Activated T-helper 2 cell treated with anti-CD3 and anti-CD28 coated beads, Interferon-gamma antibody, Interleukin-2, Interleukin-4, amounts not matched to agents 10 μg/mL and 5 μg/mL and 100 μg/mL, durations not matched to agents 14 hours and 24 hours and 36 hours (primary cell): ENCODE results near the gene TRPM2. TPM values are rescaled to one million over a fixed set of nuclear protein-coding genes. Genes with fewer than 3 reads are reported as not detected.

Experiments
- DNase-seq: peaks from one replicate; pipeline ENCODE4 v3.0.0; 2021; ENCODE audit warnings: low spot score
- H3K27ac Mint-ChIP-seq: one replicate; pipeline ENCODE4 v1.8.0; 2021; ENCODE audit warnings: mixed read lengths
- H3K27me3 Mint-ChIP-seq: one replicate; pipeline ENCODE4 v1.8.0; 2021; ENCODE audit warnings: low read depth, mixed read lengths
- H3K36me3 Mint-ChIP-seq: one replicate; pipeline ENCODE4 v1.8.0; 2021; ENCODE audit warnings: low read depth, mixed read lengths
- H3K4me1 Mint-ChIP-seq: one replicate; pipeline ENCODE4 v1.8.0; 2021; ENCODE audit warnings: low read depth, mixed read lengths
- H3K4me3 Mint-ChIP-seq: one replicate; pipeline ENCODE4 v1.8.0; 2021; ENCODE audit warnings: low read depth, mild to moderate bottlenecking, moderate library complexity, mixed read lengths
- H3K9me3 Mint-ChIP-seq: one replicate; pipeline ENCODE4 v1.8.0; 2021; ENCODE audit warnings: mixed read lengths
- intact Hi-C: fragments of 100-400 bp; cut with micrococcal nuclease; formaldehyde crosslinking; loops from one replicate; pipeline ENCODE4 v1.15.1; 2023
- total RNA-seq: library from RNA; stranded (reverse); gene quantifications from 2 replicates; pipeline ENCODE4 v1.2.3, GENCODE V29; 2022

Gene TRPM2
- total RNA-seq, 1 donor from 2014 or later = 7.3 TPM

- Mint-ChIP-seq H3K9me3 (no peaks in the 10 kb centered on the region), H3K4me3 (no peak overlapping the region), H3K4me1 (no peaks in the 10 kb centered on the region), H3K27me3 (no peaks in the 10 kb centered on the region), H3K27ac (no peak overlapping the region), H3K36me3 (no peaks in the 10 kb centered on the region)
- intact Hi-C loops = no loop called here
- no peak for DNase-seq
These were observed 85.2 kb downstream of the TRPM2 start for GRCh38 chr21:44438531-44439210.

DNA sequence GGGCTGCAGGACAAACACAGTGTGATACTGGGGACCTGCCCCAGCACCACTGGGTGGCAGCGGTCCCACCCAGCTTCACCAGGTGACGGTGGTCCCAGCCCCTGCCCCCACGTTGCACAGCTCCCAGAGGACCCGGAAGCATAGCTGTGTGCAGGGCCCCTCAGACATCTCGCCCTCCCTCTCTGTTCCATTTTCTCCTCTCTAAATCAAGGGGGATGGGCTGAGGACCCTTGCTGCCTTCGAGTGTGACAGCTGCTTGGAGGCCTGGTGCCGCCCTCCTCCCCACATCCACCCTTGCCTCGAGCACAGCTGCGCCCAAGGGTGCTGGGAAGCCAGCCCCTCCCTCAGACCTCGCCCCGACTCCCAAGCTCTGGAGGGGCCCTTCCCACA lies 85.8 kb downstream of the TRPM2 start:
- no peaks in the 10 kb centered on the region for H3K27me3 Mint-ChIP-seq
- H3K4me3 Mint-ChIP-seq = no peak overlapping the region
- H3K9me3 Mint-ChIP-seq = no peaks in the 10 kb centered on the region
- DNase-seq = no peak
- no peak overlapping the region for H3K27ac Mint-ChIP-seq
- intact Hi-C loops = no loop called here
- H3K36me3 Mint-ChIP-seq = no peaks in the 10 kb centered on the region
- H3K4me1 Mint-ChIP-seq = no peaks in the 10 kb centered on the region

- no peak for DNase-seq
- no peaks in the 10 kb centered on the region for H3K27me3 Mint-ChIP-seq
- no peaks in the 10 kb centered on the region for H3K9me3 Mint-ChIP-seq
- no peaks in the 10 kb centered on the region for H3K36me3 Mint-ChIP-seq
- H3K4me3 Mint-ChIP-seq = no peak overlapping the region
- no peak overlapping the region for H3K27ac Mint-ChIP-seq
- intact Hi-C loops = no loop called here
- H3K4me1 Mint-ChIP-seq = no peaks in the 10 kb centered on the region
These were observed 87.0 kb downstream of the TRPM2 start for GRCh38 chr21:44440241-44441040.

- intact Hi-C loops = no loop called here
- no peak for DNase-seq
- Mint-ChIP-seq H3K36me3 (no peaks in the 10 kb centered on the region), H3K4me3 (no peak overlapping the region), H3K27ac (no peak overlapping the region), H3K4me1 (no peaks in the 10 kb centered on the region), H3K9me3 (no peaks in the 10 kb centered on the region), H3K27me3 (no peaks in the 10 kb centered on the region)
These were observed 87.6 kb downstream of the TRPM2 start for GRCh38 chr21:44441041-44441400.

DNA sequence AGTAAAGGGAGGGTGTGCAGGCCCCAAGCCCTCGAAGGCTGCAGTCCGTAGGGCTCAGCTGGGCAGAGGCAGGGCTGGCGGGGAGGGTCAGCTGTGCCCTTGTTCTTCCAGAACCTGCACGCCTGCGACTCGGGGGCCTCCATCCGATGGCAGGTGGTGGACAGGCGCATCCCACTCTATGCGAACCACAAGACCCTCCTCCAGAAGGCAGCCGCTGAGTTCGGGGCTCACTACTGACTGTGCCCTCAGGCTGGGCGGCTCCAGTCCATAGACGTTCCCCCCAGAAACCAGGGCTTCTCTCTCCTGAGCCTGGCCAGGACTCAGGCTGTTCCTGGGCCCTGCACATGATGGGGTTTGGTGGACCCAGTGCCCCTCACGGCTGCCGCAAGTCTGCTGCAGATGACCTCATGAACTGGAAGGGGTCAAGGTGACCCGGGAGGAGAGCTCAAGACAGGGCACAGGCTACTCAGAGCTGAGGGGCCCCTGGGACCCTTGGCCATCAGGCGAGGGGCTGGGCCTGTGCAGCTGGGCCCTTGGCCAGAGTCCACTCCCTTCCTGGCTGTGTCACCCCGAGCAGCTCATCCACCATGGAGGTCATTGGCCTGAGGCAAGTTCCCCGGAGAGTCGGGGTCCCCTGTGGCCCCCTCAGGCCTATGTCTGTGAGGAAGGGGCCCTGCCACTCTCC lies 88.3 kb downstream of the TRPM2 start:
- no peaks in the 10 kb centered on the region for H3K4me1 Mint-ChIP-seq
- intact Hi-C loops = no loop called here

GRCh38 chr21:44442266-44443125 lies 89.1 kb downstream of the TRPM2 start:
- no peaks in the 10 kb centered on the region for H3K9me3 Mint-ChIP-seq

More for the DNA sequence above, 88.3 kb downstream of the TRPM2 start:
- no peak for DNase-seq
- Mint-ChIP-seq H3K27me3 (no peaks in the 10 kb centered on the region), H3K9me3 (no peaks in the 10 kb centered on the region), H3K27ac (no peak overlapping the region), H3K36me3 (no peaks in the 10 kb centered on the region), H3K4me3 (no peak overlapping the region)

DNA sequence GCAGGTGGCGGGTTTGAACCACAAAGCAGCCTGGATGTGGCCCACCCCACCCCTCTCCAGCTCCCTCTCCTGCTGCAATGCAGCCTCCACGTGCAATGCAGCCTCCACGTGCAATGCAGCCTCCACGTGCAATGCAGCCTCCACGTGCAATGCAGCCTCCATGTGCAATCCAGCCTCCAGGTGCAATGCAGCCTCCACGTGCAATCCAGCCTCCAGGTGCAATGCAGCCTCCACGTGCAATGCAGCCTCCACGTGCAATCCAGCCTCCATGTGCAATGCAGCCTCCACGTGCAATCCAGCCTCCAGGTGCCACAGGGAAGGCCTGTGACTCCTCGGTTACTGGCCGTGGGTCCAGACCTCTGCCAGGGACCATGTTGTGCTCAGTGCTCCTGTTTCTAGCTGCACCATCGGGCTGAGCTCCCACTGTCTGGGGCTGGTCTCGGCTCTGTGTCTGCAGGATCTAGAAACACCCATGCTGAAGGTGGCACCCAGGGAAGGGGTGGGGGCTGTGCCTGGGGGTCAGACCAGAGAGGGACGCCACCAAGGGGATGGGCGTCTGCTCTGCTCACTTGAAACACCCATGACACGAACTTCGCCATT lies 90.0 kb downstream of the TRPM2 start:
- no peaks in the 10 kb centered on the region for H3K9me3 Mint-ChIP-seq
- no peaks in the 10 kb centered on the region for H3K36me3 Mint-ChIP-seq
- H3K27ac Mint-ChIP-seq = no peak overlapping the region

More at GRCh38 chr21:44442266-44443125, 89.1 kb downstream of the TRPM2 start:
- intact Hi-C loops = no loop called here
- Mint-ChIP-seq H3K27me3 (peaks cover 4% of the 10 kb centered on the region), H3K4me3 (no peak overlapping the region), H3K36me3 (no peaks in the 10 kb centered on the region), H3K4me1 (no peaks in the 10 kb centered on the region), H3K27ac (no peak overlapping the region)
- DNase-seq = no peak

GRCh38 chr21:44443891-44444285 lies 90.5 kb downstream of the TRPM2 start:
- no peak for DNase-seq
- H3K4me1 Mint-ChIP-seq = no peaks in the 10 kb centered on the region
- H3K9me3 Mint-ChIP-seq = no peaks in the 10 kb centered on the region
- H3K27ac Mint-ChIP-seq = no peak overlapping the region
- intact Hi-C loops = no loop called here
- H3K36me3 Mint-ChIP-seq = no peaks in the 10 kb centered on the region
- H3K27me3 Mint-ChIP-seq = peaks cover 6% of the 10 kb centered on the region
- H3K4me3 Mint-ChIP-seq = no peak overlapping the region

More for the DNA sequence above, 90.0 kb downstream of the TRPM2 start:
- no peak overlapping the region for H3K4me3 Mint-ChIP-seq
- H3K27me3 Mint-ChIP-seq = peaks cover 4% of the 10 kb centered on the region
- H3K4me1 Mint-ChIP-seq = no peaks in the 10 kb centered on the region
- DNase-seq = no peak
- intact Hi-C loops = no loop called here

DNA sequence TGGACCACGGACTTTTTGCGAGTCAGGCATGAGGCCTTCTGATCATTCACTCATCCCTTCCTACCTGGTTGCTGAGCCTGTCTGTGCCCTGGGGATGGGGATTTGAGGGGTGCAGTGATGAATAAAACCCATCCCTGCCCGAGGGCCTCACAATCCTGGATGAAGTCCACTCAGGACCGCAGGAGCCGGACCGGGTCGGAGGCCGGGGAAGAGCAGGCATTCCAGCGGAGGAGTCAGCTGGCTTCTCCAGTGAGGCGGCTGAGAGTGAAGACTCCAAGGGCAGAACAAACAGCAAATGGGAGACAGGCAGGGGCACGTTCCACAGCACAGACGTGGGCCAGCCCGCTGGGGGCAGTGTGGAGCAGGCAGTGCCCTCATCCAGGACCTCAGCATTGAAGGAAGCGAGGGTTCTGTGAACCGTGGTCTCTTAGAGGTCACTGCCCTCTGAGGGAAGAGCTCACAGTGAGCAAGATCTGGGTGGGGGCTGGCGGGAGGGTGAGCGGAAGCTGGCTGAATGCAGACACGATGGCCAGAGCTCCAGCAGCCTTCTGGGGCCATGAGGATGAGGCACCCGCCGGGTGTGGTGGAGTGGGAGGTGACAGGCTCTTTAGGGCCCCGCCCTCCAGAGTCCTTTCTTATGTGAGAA lies 91.0 kb downstream of the TRPM2 start:
- no peak overlapping the region for H3K27ac Mint-ChIP-seq
- H3K27me3 Mint-ChIP-seq = peaks cover 9% of the 10 kb centered on the region
- no peaks in the 10 kb centered on the region for H3K9me3 Mint-ChIP-seq
- intact Hi-C loops = no loop called here
- H3K36me3 Mint-ChIP-seq = no peaks in the 10 kb centered on the region
- H3K4me1 Mint-ChIP-seq = no peaks in the 10 kb centered on the region
- H3K4me3 Mint-ChIP-seq = no peak overlapping the region
- DNase-seq = no peak

DNA sequence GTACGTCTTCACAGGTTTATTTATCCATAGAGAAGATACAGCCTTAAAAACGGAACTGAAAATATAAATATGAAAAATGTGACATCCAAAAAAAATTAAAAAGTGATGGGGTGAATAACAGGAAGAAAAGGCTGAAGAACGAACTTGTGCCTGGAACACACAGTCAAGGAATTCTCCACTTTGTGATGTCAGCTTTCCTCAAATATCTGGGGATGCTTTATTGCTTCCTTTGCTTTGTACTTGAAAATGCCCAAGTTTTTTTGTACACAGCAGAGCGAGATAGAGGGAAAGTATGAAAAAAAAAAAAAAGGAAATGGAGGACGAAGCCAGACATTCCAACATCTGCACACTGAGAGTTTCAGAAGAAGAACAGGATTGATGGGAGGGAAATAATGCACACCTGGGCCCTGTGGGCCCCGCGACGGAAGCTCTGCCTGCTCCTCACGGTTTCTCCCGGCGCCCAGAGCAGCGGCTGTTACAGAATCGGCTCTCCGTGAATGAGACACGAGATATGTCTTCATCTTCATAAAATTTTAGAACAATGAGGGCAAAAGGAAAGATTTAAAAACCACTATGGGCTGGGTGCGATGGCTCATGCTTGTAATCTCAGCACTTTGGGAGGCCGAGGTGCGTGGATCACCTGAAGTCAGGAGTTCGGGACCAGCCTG lies 91.9 kb downstream of the TRPM2 start:
- no peaks in the 10 kb centered on the region for H3K36me3 Mint-ChIP-seq
- intact Hi-C loops = no loop called here
- no peaks in the 10 kb centered on the region for H3K4me1 Mint-ChIP-seq
- no peak overlapping the region for H3K27ac Mint-ChIP-seq
- H3K9me3 Mint-ChIP-seq = no peaks in the 10 kb centered on the region
- DNase-seq = no peak
- peaks cover 9% of the 10 kb centered on the region for H3K27me3 Mint-ChIP-seq
- no peak overlapping the region for H3K4me3 Mint-ChIP-seq

DNA sequence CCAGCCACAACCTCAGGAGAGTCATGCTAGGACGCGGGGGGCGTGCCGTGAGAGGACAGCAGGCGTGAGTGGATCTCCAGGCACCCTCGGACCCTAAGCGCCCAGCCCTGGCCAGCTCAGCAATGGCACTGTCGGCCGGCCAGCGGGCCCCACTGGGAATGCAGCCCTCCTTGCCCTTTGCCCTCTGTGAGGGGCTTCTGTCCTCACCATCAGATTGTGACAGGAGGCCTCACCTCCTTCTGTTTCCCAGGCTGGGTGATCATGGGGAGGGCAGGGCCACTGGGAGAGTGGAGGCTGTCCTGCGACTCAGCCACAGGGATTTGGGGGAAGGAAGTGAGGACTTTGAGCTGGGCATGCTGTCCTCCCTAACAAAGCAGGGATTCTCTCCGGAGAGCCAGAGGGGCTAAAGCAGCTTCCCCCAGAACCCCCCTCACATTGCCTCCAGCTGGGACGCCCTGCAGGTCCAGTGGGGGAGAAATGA lies 95.3 kb downstream of the TRPM2 start:
- Mint-ChIP-seq H3K4me3 (no peak overlapping the region), H3K27ac (no peak overlapping the region)

More for the DNA sequence above, 95.3 kb downstream of the TRPM2 start:
- Mint-ChIP-seq H3K27me3 (peaks cover 20% of the 10 kb centered on the region), H3K9me3 (peaks cover 19% of the 10 kb centered on the region), H3K4me1 (no peaks in the 10 kb centered on the region), H3K36me3 (no peaks in the 10 kb centered on the region)
- intact Hi-C loops = no loop called here
- no peak for DNase-seq
